GM12878 (cell line): ENCODE data around the gene TMEM209. TPM values are rescaled to one million over a fixed set of nuclear protein-coding genes. Genes with fewer than 3 reads are reported as not detected.

Experiments used
- ATAC-seq: fragments of 200-7000 bp; cut with Tn5 transposase; 3 replicates; pipeline ENCODE4 v1.9.1; 2020; ENCODE audit warnings: mild to moderate bottlenecking, moderate library complexity
- BruUV-seq: library from RNA; stranded (reverse); fragments of 400-500 nt; replicated peaks from 2 replicates; lab custom pipeline; 2021; lab: Mats Ljungman, UMichigan
- CTCF ChIA-PET: fragments of 300-600 bp; sonication (Branson Sonifier 250); formaldehyde crosslinking; extraction: SDS; loops from one replicate; lab custom pipeline; 2021; ENCODE audit warnings: inconsistent platforms; lab: Yijun Ruan, JAX
- POLR2A ChIA-PET: fragments of 350-600 bp; formaldehyde crosslinking; extraction: SDS; loops from one replicate; lab custom pipeline; 2021; ENCODE audit warnings: inconsistent platforms; lab: Charles Lee
- RAD21 ChIA-PET: fragments of 300-600 bp; sonication (Branson Sonifier 250); formaldehyde crosslinking; loops from one replicate; lab custom pipeline; 2023; ENCODE audit warnings: antibody characterized with exemption; ENCODE audit not compliant: unreplicated experiment; lab: Charles Lee
- SMC1A ChIA-PET: fragments of 300-600 bp; sonication (Branson Sonifier 250); formaldehyde crosslinking; loops from one replicate; lab custom pipeline; 2023; ENCODE audit not compliant: unreplicated experiment, uncharacterized antibody; lab: Charles Lee
- DNase-seq: peaks from one replicate; pipeline ENCODE4 v3.0.0-alpha.2; 2011; ENCODE audit warnings: low read depth, low spot score
- FAIRE-seq: peaks from 3 replicates; lab custom pipeline; 2011; peaks lifted over from hg19 to GRCh38; lab: Jason Lieb, UNC
- H2AFZ ChIP-seq: 2 replicates; pipeline ENCODE4 v1.6.0; 2011; ENCODE audit warnings: low read depth, low read length, control low read depth; ENCODE audit not compliant: control insufficient read depth
- H3K27ac ChIP-seq: 2 replicates; pipeline ENCODE4 v1.5.1; 2011; ENCODE audit warnings: control low read depth; ENCODE audit not compliant: control insufficient read depth, insufficient read depth
- H3K27me3 ChIP-seq, 2 experiments: replicated peaks in 1 of 2; 2 replicates each; pipeline versions ENCODE4 v1.6.0 to v1.6.1; 2011; ENCODE audit warnings: low read length in 1 of 2; ENCODE audit not compliant: control insufficient read depth in 2 of 2, insufficient read depth in 2 of 2
- H3K36me3 ChIP-seq, 2 experiments: 2 replicates each; pipeline ENCODE4 v1.5.1; 2011; ENCODE audit warnings: low read length in 1 of 2; ENCODE audit not compliant: control insufficient read depth in 2 of 2, insufficient read depth in 2 of 2
- H3K4me1 ChIP-seq: 2 replicates; pipeline ENCODE4 v1.6.1; 2011; ENCODE audit warnings: mild to moderate bottlenecking, low read length, moderate library complexity, mixed read lengths; ENCODE audit not compliant: control insufficient read depth, insufficient read depth
- H3K4me2 ChIP-seq: 2 replicates; pipeline ENCODE4 v1.6.0; 2011; ENCODE audit warnings: control low read depth; ENCODE audit not compliant: control insufficient read depth, insufficient read depth
- H3K4me3 ChIP-seq: fragments of 200-600 bp; sonication (generic); 2 replicates; pipeline ENCODE4 v1.5.1; 2016
- H3K79me2 ChIP-seq: 2 replicates; pipeline ENCODE4 v1.6.0; 2011; ENCODE audit warnings: low read length; ENCODE audit not compliant: control insufficient read depth, insufficient read depth
- H3K9ac ChIP-seq: 2 replicates; pipeline ENCODE4 v1.8.0; 2011; ENCODE audit warnings: low read length, control low read depth, mixed read lengths; ENCODE audit not compliant: control insufficient read depth, insufficient read depth
- H3K9me3 ChIP-seq: replicated peaks from 3 replicates; pipeline ENCODE4 v1.5.1; 2011; ENCODE audit warnings: mild to moderate bottlenecking, low read length; ENCODE audit not compliant: control insufficient read depth, insufficient read depth
- H4K20me1 ChIP-seq: 2 replicates; pipeline ENCODE4 v1.6.0; 2011; ENCODE audit not compliant: control insufficient read depth, insufficient read depth
- RAD51 ChIP-seq: fragments of 450-650 bp; IDR thresholded peaks from 2 replicates; pipeline ENCODE4 v1.6.1; 2016; ENCODE audit warnings: moderate library complexity, mild to moderate bottlenecking, inconsistent platforms
- RELB ChIP-seq: fragments of 450-650 bp; IDR thresholded peaks from 2 replicates; pipeline ENCODE4 v1.6.1; 2017; ENCODE audit warnings: low read depth, mild to moderate bottlenecking, moderate library complexity
- RUNX3 ChIP-seq: IDR thresholded peaks from 2 replicates; pipeline ENCODE4 v1.6.1; 2012; ENCODE audit warnings: low read length, inconsistent platforms
- WGBS: methylation state at CpG from one replicate; pipeline ENCODE4 v1.1.6; 2016; ENCODE audit warnings: low lambda C conversion rate; ENCODE audit not compliant: insufficient replicate concordance, insufficient coverage; ENCODE audit errors: missing lambda C conversion rate; 5-methylcytosine and 5-hydroxymethylcytosine counted together
- in situ Hi-C: fragments of 300-500 bp; cut with MboI; formaldehyde crosslinking; loops from 9 replicates; pipeline ENCODE4 v1.14.3; 2018; ENCODE audit warnings: mixed read lengths
- intact Hi-C: fragments of 100-400 bp; cut with micrococcal nuclease; formaldehyde crosslinking; loops from one replicate; pipeline ENCODE4 v1.14.2; 2022; ENCODE audit not compliant: unreplicated experiment
- polyA plus RNA-seq, 11 experiments: library from polyadenylated mRNA; depleted of rRNA in 4 of 11; unstranded in 6 of 11; stranded (reverse) in 5 of 11; fragments of >200 nt; fragmentation: Nextera tagmentation in 4 of 11; fragmentation: Illumina TruSeq in 1 of 11; extraction: Ambion mirVana in 4 of 11; extraction: Trizol in 1 of 11; gene quantifications; 1 replicate in 1 of 11; 2 replicates in 10 of 11; pipeline versions ENCODE4 v1.2.1 to v1.2.3, GENCODE V29; 2011 to 2016; ENCODE audit warnings: inconsistent platforms in 2 of 11, missing spikeins in 2 of 11, low read depth in 1 of 11
- total RNA-seq, 4 experiments: library from RNA; depleted of rRNA in 3 of 4; stranded (reverse); fragments of >200 nt in 3 of 4; fragmentation: Illumina TruSeq in 1 of 4; extraction: Trizol in 1 of 4; gene quantifications; 2 replicates each; pipeline versions ENCODE4 v1.2.1 to v1.2.3, GENCODE V29; 2013 to 2021

Gene TMEM209
- total and polyA plus RNA-seq, 10 of the 15 experiments (the other 5 are each of a cell fraction or from before 2014, with no cell fraction given): 22.1 to 41.2 (median 35.1) TPM

- no peak for TF ChIP-seq RELB
Measured at GRCh38 chr7:130131964-130132875, 73.0 kb downstream of the TMEM209 start (continued).

- no peak overlapping the region for H3K9ac ChIP-seq
- ATAC-seq (peak; percentile 48; the same call in 2 of the 3 replicates), FAIRE-seq (no peak), DNase-seq (no peak)
- no peak overlapping the region for H3K4me2 ChIP-seq
- no peak overlapping the region for H3K27ac ChIP-seq
- no peak overlapping the region for H2AFZ ChIP-seq
- ChIA-PET POLR2A (no interaction called here), RAD21 (no interaction called here), CTCF (interaction anchor here (1.2 to 1.4 kb wide), 2 partner anchors 10 to 59 kb away, joined by 3 to 6 read pairs; no protein-coding TSS in a partner anchor), SMC1A (interaction anchor here (1.4 kb wide), 1 partner anchor 35 kb away, joined by 4 read pairs; no protein-coding TSS in a partner anchor)
- WGBS: 13% methylated on average over 6 of the region's 6 CpGs
- no peaks in the 10 kb centered on the region for H3K9me3 ChIP-seq
- TF ChIP-seq RAD51 (no peak), RUNX3 (0 out of 2 replicates have a peak, but pooled peaks have one; percentile 5)
- no TSS peak for BruUV-seq
- in situ Hi-C loops (no loop called here), intact Hi-C loops (no loop called here)
- no peak overlapping the region for H3K4me3 ChIP-seq
- peaks cover 0 to 15% of the 10 kb centered on the region in 2 experiments; a peak in 3 of 4 replicates for H3K36me3 ChIP-seq
- H3K4me1 ChIP-seq: no peaks in the 10 kb centered on the region
- H4K20me1 ChIP-seq: no peaks in the 10 kb centered on the region
- H3K79me2 ChIP-seq: no peaks in the 10 kb centered on the region
- no peaks in the 10 kb centered on the region for H3K27me3 ChIP-seq
Measured at GRCh38 chr7:130131191-130131834, 73.9 kb downstream of the TMEM209 start.
